GM12873 (cell line): ENCODE data around the gene SHCBP1L.

ENCODE experiments used
- CTCF ChIP-seq: IDR thresholded peaks from 2 replicates; pipeline ENCODE4 v1.5.1; 2012; ENCODE audit warnings: low read depth, mild to moderate bottlenecking, moderate library complexity, low read length, control low read depth; ENCODE audit not compliant: insufficient read depth; ENCODE audit errors: missing control alignments

The SHCBP1L gene

DNA sequence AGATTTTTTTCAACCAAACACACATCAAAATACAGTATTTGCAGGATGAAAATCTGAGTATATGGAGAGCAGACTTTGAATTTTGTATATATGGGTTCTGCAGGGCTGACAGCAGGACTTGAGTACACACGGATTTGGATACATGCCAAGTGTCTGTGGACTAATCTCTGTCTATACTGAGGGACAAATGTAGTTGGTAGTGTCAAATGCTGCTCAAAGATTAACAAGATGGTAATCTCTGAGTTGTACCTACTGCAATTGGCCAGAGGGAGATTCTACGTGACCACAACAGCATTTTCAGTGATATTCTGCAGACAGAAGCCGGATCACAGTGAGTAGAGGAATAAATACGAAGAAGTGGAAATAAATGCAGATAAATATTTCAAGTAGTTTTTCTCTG, 43.4 kb downstream of the SHCBP1L start:
- TF ChIP-seq CTCF, result no peak

GRCh38 chr1:182905321-182905720, 47.6 kb downstream of the SHCBP1L start:
- TF ChIP-seq CTCF, result no peak

DNA sequence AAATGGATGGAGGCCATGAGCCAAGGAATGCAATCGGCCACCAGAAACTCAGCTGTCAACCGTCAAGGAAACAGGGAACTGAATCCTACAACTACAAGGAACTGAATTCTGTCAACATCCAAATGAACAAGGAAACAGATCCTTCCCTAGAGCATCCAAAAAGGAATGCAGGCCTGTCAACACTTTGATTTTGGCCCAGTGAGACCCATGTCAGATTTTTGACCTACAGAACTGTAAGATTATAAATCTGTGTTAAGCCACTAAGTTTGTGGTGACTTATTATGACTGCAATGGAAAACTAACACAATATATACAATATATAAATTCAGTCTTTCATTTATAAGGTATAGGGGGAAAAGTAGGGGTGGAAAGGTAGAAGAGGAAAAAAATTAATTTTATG, 55.3 kb downstream of the SHCBP1L start:
- TF ChIP-seq CTCF, result no peak

GRCh38 chr1:182890927-182891610, 61.9 kb downstream of the SHCBP1L start:
- TF ChIP-seq CTCF, result no peak

GRCh38 chr1:182889997-182890396, 63.0 kb downstream of the SHCBP1L start:
- TF ChIP-seq CTCF, result no peak

DNA sequence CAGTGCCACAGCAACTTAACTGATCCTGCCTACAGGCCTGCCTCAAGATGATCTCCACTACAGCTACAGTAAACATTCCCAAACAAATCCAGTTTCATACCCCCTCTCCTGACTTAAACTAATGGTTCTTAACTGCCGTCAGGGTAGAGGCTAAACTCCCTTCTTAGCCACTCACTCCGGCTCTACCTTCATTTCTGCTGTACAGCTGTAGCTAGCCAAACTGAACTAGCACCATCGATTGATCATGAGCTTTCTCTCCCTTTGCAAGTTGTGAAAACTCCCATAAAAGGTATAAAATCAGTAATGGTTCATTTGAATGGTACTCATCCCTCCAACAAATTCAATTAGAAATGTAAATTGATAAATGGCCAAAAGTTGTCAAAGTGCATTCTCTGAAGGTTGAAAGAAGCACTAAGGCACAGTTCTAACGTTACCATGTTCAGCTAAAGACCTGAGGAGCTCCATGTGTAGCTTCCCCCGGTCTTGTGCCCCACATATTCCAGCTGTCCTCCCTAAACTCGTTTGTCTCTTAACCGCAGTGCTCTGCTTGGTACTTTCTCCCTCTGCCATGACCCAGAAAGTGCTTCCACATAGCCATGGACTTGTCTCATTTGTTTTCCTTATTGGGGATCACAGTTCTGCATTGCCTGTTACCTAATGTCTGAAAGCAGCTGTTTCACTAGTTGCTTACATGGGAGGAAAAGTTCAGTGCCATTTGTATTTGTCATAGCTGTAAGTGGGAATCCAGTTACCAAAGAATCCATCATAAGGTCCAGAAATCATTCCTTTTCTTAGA, 64.0 kb downstream of the SHCBP1L start:
- TF ChIP-seq CTCF, result no peak

- no peak for TF ChIP-seq CTCF
Observed at GRCh38 chr1:182886985-182887384, 66.0 kb downstream of the SHCBP1L start.
